Activated T-cell treated with anti-CD3 and anti-CD28 coated beads, Interleukin-2, amount 50 U/mL, for 48 hours (primary cell): ENCODE measurements around the gene GFOD1.
"Not testable (repeated sequence)": the region's sequence is repeated elsewhere in the genome, so short reads cannot be mapped to it uniquely, and the experiment has no call there.

Experiments used
- DNase-seq, 2 experiments: peaks; one replicate each; pipeline ENCODE4 v3.0.0-alpha.2; 2020

Gene GFOD1

GRCh38 chr6:13462458-13463327, 24.7 kb downstream of the GFOD1 start:
- DNase-seq: no peak

- DNase-seq: no peak
These were observed 25.6 kb downstream of the GFOD1 start for GRCh38 chr6:13461805-13462204.

GRCh38 chr6:13461307-13461706, 26.1 kb downstream of the GFOD1 start:
- no peak for DNase-seq

DNA sequence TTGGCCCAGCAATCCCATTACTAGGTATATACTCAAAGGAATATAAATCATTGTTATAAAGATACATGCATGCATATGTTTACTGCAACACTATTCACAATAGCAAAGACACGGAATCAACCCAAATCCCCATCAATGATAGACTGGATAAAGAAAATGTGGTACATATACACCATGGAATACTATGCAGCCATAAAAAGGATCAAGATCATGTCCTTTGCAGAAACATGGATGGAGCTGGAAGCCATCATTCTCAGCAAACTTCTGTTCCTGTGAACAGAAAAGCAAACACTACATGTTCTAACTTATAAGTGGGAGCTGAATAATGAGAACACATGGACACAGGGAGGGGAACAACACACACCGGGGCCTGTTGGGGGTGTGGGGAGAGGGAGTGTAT, 27.1 kb downstream of the GFOD1 start:
- DNase-seq: not testable (repeated sequence)

- no peak for DNase-seq
These were observed 29.8 kb downstream of the GFOD1 start for GRCh38 chr6:13457577-13457976.

- no peak for DNase-seq
These were observed 31.8 kb downstream of the GFOD1 start for GRCh38 chr6:13455552-13455966.

- peak; percentile 85 to 87 for DNase-seq
These were observed 32.8 kb downstream of the GFOD1 start for GRCh38 chr6:13454286-13455221.

DNA sequence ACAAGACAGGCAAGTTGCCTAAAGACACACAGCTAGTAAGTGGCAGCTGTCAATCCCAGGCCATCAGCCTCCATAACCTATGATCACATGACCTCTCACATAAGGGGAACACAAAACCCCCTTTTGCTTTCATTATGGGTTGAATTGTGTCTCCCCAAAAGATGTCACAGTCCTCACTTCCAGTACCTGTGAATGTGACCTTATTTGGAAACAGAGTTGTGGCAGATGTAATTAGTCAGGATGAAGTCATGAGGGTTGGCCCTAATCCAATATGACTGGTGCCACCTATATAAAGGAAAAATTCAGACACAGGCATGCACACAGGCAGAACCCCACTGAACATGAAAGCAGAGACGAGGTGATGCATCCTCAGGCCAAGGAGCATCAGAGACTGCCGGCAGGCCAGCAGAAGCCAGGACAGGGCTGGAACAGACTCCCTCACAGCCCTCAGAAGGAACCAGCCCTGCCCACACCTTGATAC, 33.6 kb downstream of the GFOD1 start:
- DNase-seq: peak; percentile 59 to 64

- DNase-seq: no peak
These were observed 34.2 kb downstream of the GFOD1 start for GRCh38 chr6:13453153-13453552.

DNA sequence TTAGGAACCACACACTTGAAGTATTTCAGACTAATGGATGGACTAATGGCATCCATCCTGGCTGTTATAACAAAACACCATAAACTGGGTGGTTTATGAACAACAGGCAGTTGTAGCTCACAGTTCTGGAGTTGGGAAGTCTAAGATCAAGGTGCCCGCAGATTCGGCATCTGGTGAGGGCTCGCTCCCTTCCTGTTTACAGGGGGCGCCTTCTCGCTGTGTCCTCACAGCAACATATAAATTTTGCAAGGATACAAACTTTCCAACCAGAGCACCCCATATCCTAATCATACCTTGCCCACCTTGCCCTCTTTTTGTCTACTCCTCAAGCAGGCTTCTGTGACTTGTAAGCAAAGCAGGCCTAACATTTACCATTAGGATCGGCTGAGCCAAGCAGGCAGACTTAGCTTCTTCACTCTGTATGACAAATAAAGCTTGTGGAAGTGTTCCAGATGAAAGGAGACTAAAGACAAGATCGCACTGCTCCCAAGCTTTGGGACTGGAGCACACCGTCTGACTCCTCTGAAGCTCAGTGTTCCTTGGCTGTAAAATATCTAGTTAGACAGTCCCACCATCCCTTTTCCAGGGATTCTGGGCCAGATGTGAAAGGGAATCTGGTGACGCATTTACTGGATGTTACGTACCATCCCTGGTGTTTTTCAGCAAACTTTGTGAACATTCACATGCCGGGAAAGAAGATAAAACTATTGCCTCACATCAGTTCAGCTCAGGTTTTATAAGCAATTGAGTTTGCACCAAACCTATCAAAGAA, 34.9 kb downstream of the GFOD1 start:
- DNase-seq: no peak

DNA sequence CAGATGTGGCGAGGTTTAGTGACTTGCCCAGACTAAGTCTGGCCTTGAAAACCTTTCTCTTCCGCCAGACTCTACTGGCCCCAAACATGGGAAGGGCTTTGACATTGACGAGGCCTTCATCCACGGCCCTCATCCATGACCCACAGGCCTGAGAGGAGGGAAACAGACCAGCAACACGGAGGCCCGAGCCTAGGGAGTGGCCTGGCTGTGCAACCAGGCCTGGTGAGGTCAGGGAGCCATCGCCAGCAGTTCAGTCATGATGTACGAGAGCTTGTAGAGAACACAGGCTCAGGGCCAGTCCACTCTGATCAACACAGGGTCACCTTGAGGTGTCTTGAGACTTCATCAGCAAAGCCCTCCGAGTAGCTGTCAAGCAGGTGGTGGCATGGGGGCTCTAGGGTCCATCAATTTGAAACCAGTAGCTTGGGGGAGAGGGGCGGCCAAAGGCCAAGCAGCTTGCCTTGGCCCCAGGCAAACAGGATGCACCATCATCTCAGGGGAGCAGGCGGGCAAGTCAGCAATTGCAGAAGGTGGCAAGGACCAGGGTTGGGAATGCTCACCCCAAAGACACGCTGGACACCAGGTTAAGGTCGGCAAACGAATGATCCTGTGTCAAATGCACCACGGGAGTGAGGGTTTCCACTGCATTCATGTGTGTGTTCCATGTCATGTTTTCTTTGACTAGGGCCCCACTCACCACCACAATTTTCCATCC, 36.1 kb downstream of the GFOD1 start:
- DNase-seq: no peak

- DNase-seq: no peak
These were observed 36.8 kb downstream of the GFOD1 start for GRCh38 chr6:13450628-13451027.

DNA sequence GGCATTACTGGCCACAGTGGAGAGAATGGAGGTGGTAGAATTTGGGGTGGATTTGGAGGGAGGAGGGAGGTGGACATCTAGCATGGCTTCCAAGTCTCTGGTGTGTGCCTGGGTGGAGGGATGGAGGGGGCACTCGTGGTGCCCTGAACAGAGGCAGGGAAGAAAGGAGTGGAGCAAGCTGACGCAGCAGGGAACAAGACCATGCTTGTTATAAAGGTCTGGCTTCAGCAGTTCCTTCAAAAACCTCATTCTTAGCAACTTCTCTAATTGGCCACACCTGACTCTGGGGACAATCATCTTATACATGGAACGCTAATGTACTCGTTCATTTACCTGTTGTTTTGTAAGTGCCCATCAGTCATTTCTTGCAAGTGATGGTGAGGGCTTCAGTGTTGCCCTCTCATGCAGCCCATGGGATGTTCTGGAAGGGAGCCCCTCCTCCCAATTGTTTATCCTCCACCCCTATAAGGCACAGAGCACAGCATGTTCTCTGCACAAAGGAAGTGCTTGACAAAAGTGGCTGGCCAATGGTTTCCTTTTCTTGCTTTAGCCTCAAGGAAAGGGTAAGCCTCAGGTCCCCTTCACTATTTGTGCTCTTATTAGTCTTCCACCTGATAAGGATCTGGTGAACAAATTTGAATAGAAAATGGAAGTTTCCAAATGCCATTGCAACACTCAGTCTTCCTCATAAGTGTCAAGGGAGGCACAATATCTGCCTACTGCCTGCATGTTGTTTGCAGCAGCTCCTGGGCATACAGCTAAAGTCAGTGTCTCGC, 39.3 kb downstream of the GFOD1 start:
- no peak for DNase-seq

DNA sequence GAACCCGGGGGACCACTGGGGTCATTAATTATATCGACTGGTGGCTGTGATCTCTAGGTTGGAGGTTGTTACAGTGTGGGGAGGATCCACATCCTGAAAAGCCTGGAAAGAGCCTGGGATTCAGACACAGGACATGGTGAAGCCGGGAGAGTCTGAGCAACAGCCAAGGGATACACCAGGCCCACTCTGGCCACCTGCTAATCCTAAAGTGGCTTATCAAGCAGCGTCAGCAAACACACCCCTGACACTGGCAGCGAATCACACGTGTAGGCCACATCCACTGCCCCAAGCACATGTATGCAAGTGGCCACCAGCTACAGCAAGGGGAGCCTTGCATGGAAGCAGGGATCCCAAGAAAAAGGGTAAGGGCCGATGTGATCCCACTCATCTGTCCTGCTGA, 41.0 kb downstream of the GFOD1 start:
- no peak for DNase-seq

DNA sequence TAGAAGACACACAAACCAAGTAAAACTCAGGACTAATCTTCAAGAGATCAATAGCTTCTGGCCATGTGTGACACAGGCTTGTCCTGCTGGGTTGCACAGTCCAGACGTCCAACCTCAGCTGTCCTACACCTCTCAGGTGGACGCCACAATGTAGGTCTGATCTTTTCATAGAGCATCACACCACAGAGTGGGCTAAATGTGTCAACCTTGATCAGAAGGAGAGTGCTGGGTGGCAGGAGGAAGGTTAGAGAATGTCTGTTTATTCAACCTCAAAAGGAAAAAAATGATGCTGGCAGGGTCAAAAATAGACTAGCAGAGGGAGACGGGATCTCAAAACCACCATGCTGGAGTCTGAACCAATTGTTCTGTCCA, 41.7 kb downstream of the GFOD1 start:
- DNase-seq: no peak

DNA sequence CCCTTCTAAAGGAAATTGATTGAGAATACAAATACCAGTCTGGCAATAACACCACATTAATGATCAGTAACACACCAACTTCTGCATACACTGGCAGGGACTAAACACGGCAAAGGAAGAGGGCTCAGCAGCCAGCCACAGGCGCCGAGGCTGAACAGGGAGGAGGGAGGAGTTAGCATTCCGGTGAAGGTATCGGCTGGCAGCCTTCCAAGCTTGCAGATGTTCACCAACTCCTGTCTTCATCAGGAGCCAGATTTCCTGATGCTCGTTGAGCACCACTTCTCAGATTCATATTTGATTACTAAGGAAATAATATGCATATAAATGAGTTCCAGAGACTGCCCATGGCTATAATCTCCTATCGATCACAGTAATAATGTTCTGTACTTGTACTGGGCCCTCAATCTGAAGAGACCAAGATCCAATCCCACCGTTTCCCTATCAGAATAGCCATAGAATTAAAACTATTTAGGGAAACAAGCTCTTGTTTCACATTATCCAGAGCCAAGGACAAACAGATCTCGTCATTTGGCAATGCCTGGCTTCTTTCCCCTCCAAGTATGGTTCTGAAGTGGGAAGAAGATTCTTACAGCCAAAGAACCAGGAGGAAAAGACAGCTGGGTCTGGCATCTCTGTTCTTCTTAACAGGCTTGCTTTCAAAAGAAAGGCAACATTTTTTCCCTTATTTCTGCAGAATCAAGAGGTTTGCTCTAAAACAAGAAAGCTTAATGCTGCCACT, 42.2 kb downstream of the GFOD1 start:
- no peak for DNase-seq

- no peak for DNase-seq
These were observed 42.8 kb downstream of the GFOD1 start for GRCh38 chr6:13444604-13445003.

- not testable (repeated sequence) for DNase-seq
These were observed 43.4 kb downstream of the GFOD1 start for GRCh38 chr6:13443978-13444377.

DNA sequence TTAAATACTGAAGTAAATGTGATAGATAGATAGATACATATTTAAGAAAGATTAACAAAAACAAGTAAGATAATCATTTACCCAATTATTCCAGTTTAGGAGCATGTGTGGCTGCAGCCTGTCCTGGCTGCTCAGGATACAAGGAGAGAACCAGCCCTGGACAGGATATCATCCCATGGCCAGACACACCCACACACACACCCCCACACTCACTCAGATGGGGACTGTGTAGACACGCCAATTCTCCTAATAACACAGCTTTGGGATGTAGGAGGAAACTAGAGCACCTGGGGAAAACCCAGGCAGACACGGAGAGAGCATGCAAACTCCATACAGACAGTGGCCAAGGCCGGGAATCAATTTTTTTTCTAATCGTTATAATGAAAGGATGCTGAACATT, 45.6 kb downstream of the GFOD1 start:
- DNase-seq: no peak

GRCh38 chr6:13439644-13440043, 47.8 kb downstream of the GFOD1 start:
- no peak for DNase-seq

- no peak for DNase-seq
These were observed 49.3 kb downstream of the GFOD1 start for GRCh38 chr6:13438126-13438525.
